HAP-1 (cell line): ENCODE measurements around the gene THG1L.
"Not testable (repeated sequence)": the region's sequence is repeated elsewhere in the genome, so short reads cannot be mapped to it uniquely, and the experiment has no call there.

Source experiments
- DNase-seq, 2 experiments: peaks; one replicate each; pipeline ENCODE4 v3.0.0-alpha.2; 2016 to 2020; ENCODE audit warnings: low spot score in 2 of 2
- H3K27me3 ChIP-seq: fragments of 250-450 bp; sonication (Bioruptor Pico); 2 replicates; pipeline ENCODE4 v1.5.1; 2020; ENCODE audit warnings: low read depth, mild to moderate bottlenecking, moderate library complexity
- H3K36me3 ChIP-seq: fragments of 250-450 bp; sonication (Bioruptor Pico); replicated peaks from 2 replicates; pipeline ENCODE4 v1.5.1; 2020; ENCODE audit warnings: mild to moderate bottlenecking
- H3K4me1 ChIP-seq: fragments of 250-450 bp; sonication (Bioruptor Pico); 2 replicates; pipeline ENCODE4 v1.5.1; 2020; ENCODE audit warnings: mild to moderate bottlenecking
- H3K4me3 ChIP-seq: fragments of 250-450 bp; sonication (Bioruptor Pico); 2 replicates; pipeline ENCODE4 v1.5.1; 2020; ENCODE audit warnings: mild to moderate bottlenecking, moderate library complexity
- H3K9me3 ChIP-seq: fragments of 250-450 bp; sonication (Bioruptor Pico); 2 replicates; pipeline ENCODE4 v1.5.1; 2020; ENCODE audit warnings: mild to moderate bottlenecking, moderate library complexity
- in situ Hi-C: fragments of 300-500 bp; cut with MboI; formaldehyde crosslinking; loops from 3 replicates; pipeline ENCODE4 v1.14.3; 2020; ENCODE audit warnings: low sequenced_read_pairs, inconsistent platforms, mixed read lengths

Gene THG1L

GRCh38 chr5:157710882-157711281 lies 20.3 kb upstream of the THG1L start:
- DNase-seq: no peak
- in situ Hi-C loops: no loop called here

GRCh38 chr5:157713830-157714595 lies 17.2 kb upstream of the THG1L start:
- no peak for DNase-seq
- in situ Hi-C loops: no loop called here
- H3K4me1 ChIP-seq: no peaks in the 10 kb centered on the region; the same call in 1 of the 2 replicates
- no peaks in the 10 kb centered on the region for H3K9me3 ChIP-seq
- no peaks in the 10 kb centered on the region for H3K27me3 ChIP-seq
- H3K36me3 ChIP-seq: no peaks in the 10 kb centered on the region
- no peak overlapping the region for H3K4me3 ChIP-seq

More at GRCh38 chr5:157710882-157711281, 20.3 kb upstream of the THG1L start:
- no peaks in the 10 kb centered on the region for H3K4me1 ChIP-seq
- no peaks in the 10 kb centered on the region for H3K27me3 ChIP-seq
- H3K36me3 ChIP-seq: no peaks in the 10 kb centered on the region
- H3K9me3 ChIP-seq: no peaks in the 10 kb centered on the region
- no peak overlapping the region for H3K4me3 ChIP-seq

- H3K36me3 ChIP-seq: no peaks in the 10 kb centered on the region
- in situ Hi-C loops: no loop called here
- H3K4me1 ChIP-seq: peaks cover 4% of the 10 kb centered on the region
- no peaks in the 10 kb centered on the region for H3K9me3 ChIP-seq
- no peaks in the 10 kb centered on the region for H3K27me3 ChIP-seq
- DNase-seq: no peak
- no peak overlapping the region for H3K4me3 ChIP-seq
Measured at GRCh38 chr5:157714596-157714864, 16.7 kb upstream of the THG1L start.

GRCh38 chr5:157718519-157718918 lies 12.7 kb upstream of the THG1L start:
- Histone ChIP-seq H3K27me3 (no peaks in the 10 kb centered on the region), H3K4me1 (peaks cover 4% of the 10 kb centered on the region), H3K36me3 (no peaks in the 10 kb centered on the region), H3K9me3 (no peaks in the 10 kb centered on the region), H3K4me3 (no peak overlapping the region)
- DNase-seq: peak; percentile 31 to 64
- in situ Hi-C loops: no loop called here

- no peak overlapping the region for H3K4me3 ChIP-seq
Measured at GRCh38 chr5:157719245-157719644, 12.0 kb upstream of the THG1L start.

GRCh38 chr5:157721159-157721558 lies 10.1 kb upstream of the THG1L start:
- Histone ChIP-seq H3K9me3 (no peaks in the 10 kb centered on the region), H3K4me1 (peaks cover 4% of the 10 kb centered on the region), H3K4me3 (no peak overlapping the region), H3K36me3 (no peaks in the 10 kb centered on the region), H3K27me3 (no peaks in the 10 kb centered on the region)
- no peak for DNase-seq
- in situ Hi-C loops: no loop called here

More at GRCh38 chr5:157719245-157719644, 12.0 kb upstream of the THG1L start:
- peaks cover 4% of the 10 kb centered on the region for H3K4me1 ChIP-seq
- in situ Hi-C loops: no loop called here
- no peaks in the 10 kb centered on the region for H3K9me3 ChIP-seq
- peak in 1 of 2 experiments; percentile 55 for DNase-seq
- H3K27me3 ChIP-seq: no peaks in the 10 kb centered on the region
- no peaks in the 10 kb centered on the region for H3K36me3 ChIP-seq

GRCh38 chr5:157722895-157723294 lies 8.3 kb upstream of the THG1L start:
- H3K9me3 ChIP-seq, H3K4me3 ChIP-seq, H3K36me3 ChIP-seq, H3K27me3 ChIP-seq, in situ Hi-C loops, DNase-seq, H3K4me1 ChIP-seq: not testable (repeated sequence)

- H3K9me3 ChIP-seq, H3K4me3 ChIP-seq, H3K4me1 ChIP-seq, H3K27me3 ChIP-seq, DNase-seq, in situ Hi-C loops, H3K36me3 ChIP-seq: not testable (repeated sequence)
Measured at GRCh38 chr5:157726607-157727006, 4.6 kb upstream of the THG1L start.

- H3K4me1 ChIP-seq, in situ Hi-C loops, H3K27me3 ChIP-seq, H3K9me3 ChIP-seq, DNase-seq, H3K4me3 ChIP-seq, H3K36me3 ChIP-seq: not testable (repeated sequence)
Measured at GRCh38 chr5:157727858-157728257, 3.4 kb upstream of the THG1L start.

GRCh38 chr5:157729858-157730257 lies 1.4 kb upstream of the THG1L start:
- H3K4me3 ChIP-seq: no peak overlapping the region
- peaks cover 4% of the 10 kb centered on the region for H3K36me3 ChIP-seq
- in situ Hi-C loops: no loop called here
- H3K4me1 ChIP-seq: peaks cover 3% of the 10 kb centered on the region
- H3K9me3 ChIP-seq: no peaks in the 10 kb centered on the region
- no peaks in the 10 kb centered on the region for H3K27me3 ChIP-seq
- DNase-seq: no peak

GRCh38 chr5:157730900-157731271 lies 334 bp upstream of the THG1L start:
- Histone ChIP-seq H3K27me3 (no peaks in the 10 kb centered on the region), H3K9me3 (no peaks in the 10 kb centered on the region), H3K4me1 (peaks cover 9% of the 10 kb centered on the region), H3K36me3 (peaks cover 9% of the 10 kb centered on the region), H3K4me3 (peak overlapping the region; percentile 67)
- in situ Hi-C loops: no loop called here
- no peak for DNase-seq

GRCh38 chr5:157732130-157732514 lies 902 bp downstream of the THG1L start:
- in situ Hi-C loops: no loop called here
- DNase-seq: no peak
- peaks cover 16% of the 10 kb centered on the region for H3K36me3 ChIP-seq
- no peaks in the 10 kb centered on the region for H3K27me3 ChIP-seq
- peaks cover 9% of the 10 kb centered on the region for H3K4me1 ChIP-seq
- H3K9me3 ChIP-seq: no peaks in the 10 kb centered on the region
- peak overlapping the region; percentile 67 for H3K4me3 ChIP-seq

GRCh38 chr5:157732596-157733262 lies 1.5 kb downstream of the THG1L start:
- Histone ChIP-seq H3K4me1 (peaks cover 9% of the 10 kb centered on the region), H3K4me3 (no peak overlapping the region), H3K9me3 (no peaks in the 10 kb centered on the region), H3K27me3 (no peaks in the 10 kb centered on the region), H3K36me3 (peaks cover 18% of the 10 kb centered on the region)
- no peak for DNase-seq
- in situ Hi-C loops: no loop called here

- Histone ChIP-seq H3K4me1 (peaks cover 9% of the 10 kb centered on the region), H3K9me3 (no peaks in the 10 kb centered on the region), H3K4me3 (no peak overlapping the region), H3K27me3 (no peaks in the 10 kb centered on the region), H3K36me3 (peaks cover 22% of the 10 kb centered on the region)
- peak in 1 of 2 experiments; percentile 26 for DNase-seq
- in situ Hi-C loops: no loop called here
Measured at GRCh38 chr5:157734436-157734835, 3.2 kb downstream of the THG1L start.
